Measurements from ENCODE around the gene OR8K3.

The OR8K3 gene

GRCh38 chr11:56314844-56315243 is at the start of gene OR8K3:
OR8K3 (plus strand) TSS chr11:56315144; CDS start chr11:56318307, 3,163 bp downstream.
- no peak for DNase-seq (ENCODE audit: low read depth in 3 of 3)

- DNase-seq (ENCODE audit: low read depth in 3 of 3), result no peak
Measured at GRCh38 chr11:56271092-56271491, 43.9 kb upstream of the OR8K3 start.

- DNase-seq (ENCODE audit: low read depth in 3 of 3), result no peak
Measured at GRCh38 chr11:56273854-56274253, 41.1 kb upstream of the OR8K3 start, which contains the start of gene OR5T1. OR5T1 (plus strand) TSS chr11:56274154; CDS start chr11:56275639, 1,485 bp downstream.

GRCh38 chr11:56292154-56292553 is 22.8 kb upstream of the OR8K3 start, which contains the start of gene OR8H1:
OR8H1 (minus strand) TSS chr11:56292254; CDS start chr11:56291062, 1,192 bp downstream.
- DNase-seq (ENCODE audit: low read depth in 3 of 3), result no peak

GRCh38 chr11:56296898-56297297 is 18.0 kb upstream of the OR8K3 start:
- no peak for DNase-seq (ENCODE audit: low read depth in 3 of 3)

GRCh38 chr11:56307836-56308235 is 7.1 kb upstream of the OR8K3 start:
- no peak for DNase-seq (ENCODE audit: low read depth in 3 of 3)

GRCh38 chr11:56331861-56332491 is 17.0 kb downstream of the OR8K3 start:
- no peak for DNase-seq (ENCODE audit: low read depth in 3 of 3)

GRCh38 chr11:56333156-56333555 is 18.2 kb downstream of the OR8K3 start:
- DNase-seq (ENCODE audit: low read depth in 3 of 3), result no peak

- no peak for DNase-seq (ENCODE audit: low read depth in 3 of 3)
Measured at GRCh38 chr11:56340289-56340688, 25.3 kb downstream of the OR8K3 start.

- no peak for DNase-seq (ENCODE audit: low read depth in 3 of 3)
Measured at GRCh38 chr11:56345739-56346138, 30.8 kb downstream of the OR8K3 start, which contains the start of gene OR8K1. OR8K1 (plus strand) TSS chr11:56346039; CDS start chr11:56346039, 0 bp downstream.

GRCh38 chr11:56353991-56354390 is 39.0 kb downstream of the OR8K3 start, which contains the start of gene OR8J1:
OR8J1 (plus strand) TSS chr11:56354291; CDS start chr11:56360247, 5,956 bp downstream.
- no peak for DNase-seq (ENCODE audit: low read depth in 3 of 3)

Data from stimulated activated CD4-positive, alpha-beta T cell treated with anti-CD3 and anti-CD28 coated beads, TNF-alpha, amount 100 ng/mL, for 24 hours (primary cell).